SK-N-SH treated with all-trans-retinoic acid at 6 μM for 48 hours (cell line): ENCODE results near the gene CLPSL2.

Experiments
- ATAC-seq: fragments of 200-7000 bp; cut with Tn5 transposase; 3 replicates; pipeline ENCODE4 v1.9.1; 2020; ENCODE audit warnings: mild to moderate bottlenecking, moderate library complexity
- ARNTL ChIP-seq: fragments of 450-650 bp; formaldehyde crosslinking; IDR thresholded peaks from 2 replicates; pipeline ENCODE4 v1.5.0; 2020; ENCODE audit warnings: low read depth, mild to moderate bottlenecking, moderate library complexity, borderline replicate concordance
- CREB5 ChIP-seq: fragments of 250-450 bp; sonication (Bioruptor Pico); IDR thresholded peaks from 2 replicates; pipeline ENCODE4 v1.5.1; 2020; ENCODE audit warnings: low read depth, mild to moderate bottlenecking, moderate library complexity
- CSDC2 ChIP-seq: fragments of 250-450 bp; sonication (Bioruptor Pico); IDR thresholded peaks from 2 replicates; pipeline ENCODE4 v1.5.0; 2020; ENCODE audit warnings: mild to moderate bottlenecking, moderate library complexity
- CSRNP3 ChIP-seq: fragments of 250-450 bp; sonication (Bioruptor Pico); IDR thresholded peaks from 2 replicates; pipeline ENCODE4 v1.5.1; 2021; ENCODE audit warnings: mild to moderate bottlenecking, moderate library complexity
- ESRRG ChIP-seq: fragments of 250-450 bp; sonication (Bioruptor Pico); IDR thresholded peaks from 2 replicates; pipeline ENCODE4 v1.6.1; 2021; ENCODE audit warnings: mild to moderate bottlenecking
- GLIS3 ChIP-seq: fragments of 250-450 bp; sonication (Bioruptor Pico); IDR thresholded peaks from 2 replicates; pipeline ENCODE4 v1.5.0; 2020; ENCODE audit warnings: mild to moderate bottlenecking, moderate library complexity
- ISL1 ChIP-seq: fragments of 250-450 bp; sonication (Bioruptor Pico); IDR thresholded peaks from 2 replicates; pipeline ENCODE4 v2.1.2; 2022; ENCODE audit warnings: mild to moderate bottlenecking, moderate library complexity
- OSR1 ChIP-seq: fragments of 250-450 bp; sonication (Bioruptor Pico); IDR thresholded peaks from 2 replicates; pipeline ENCODE4 v1.8.0; 2022; ENCODE audit warnings: moderate library complexity, mild to moderate bottlenecking, inconsistent platforms
- PPARA ChIP-seq: fragments of 250-450 bp; sonication (Bioruptor Pico); IDR thresholded peaks from 2 replicates; pipeline ENCODE4 v1.5.0; 2020; ENCODE audit warnings: mild to moderate bottlenecking, borderline replicate concordance
- RARB ChIP-seq: fragments of 250-450 bp; sonication (Bioruptor Pico); IDR thresholded peaks from 2 replicates; pipeline ENCODE4 v1.8.0; 2021; ENCODE audit warnings: mild to moderate bottlenecking, moderate library complexity
- SNAI2 ChIP-seq: fragments of 250-450 bp; sonication (Bioruptor Pico); IDR thresholded peaks from 2 replicates; pipeline ENCODE4 v1.5.0; 2020; ENCODE audit warnings: mild to moderate bottlenecking, moderate library complexity
- TCF4 ChIP-seq: fragments of 250-450 bp; sonication (Bioruptor Pico); IDR thresholded peaks from 2 replicates; pipeline ENCODE4 v1.8.0; 2021; ENCODE audit warnings: mild to moderate bottlenecking, moderate library complexity, borderline replicate concordance
- TOX ChIP-seq: fragments of 250-450 bp; sonication (Bioruptor Pico); IDR thresholded peaks from 2 replicates; pipeline ENCODE4 v1.8.0; 2021; ENCODE audit warnings: mild to moderate bottlenecking, moderate library complexity, borderline replicate concordance
- ZC3H10 ChIP-seq: fragments of 250-450 bp; sonication (Bioruptor Pico); IDR thresholded peaks from 2 replicates; pipeline ENCODE4 v1.5.1; 2021; ENCODE audit warnings: mild to moderate bottlenecking, moderate library complexity
- ZFP3 ChIP-seq: fragments of 250-450 bp; sonication (Bioruptor Pico); IDR thresholded peaks from 2 replicates; pipeline ENCODE4 v1.5.0; 2020; ENCODE audit warnings: mild to moderate bottlenecking, moderate library complexity
- ZNF8 ChIP-seq: fragments of 450-650 bp; formaldehyde crosslinking; IDR thresholded peaks from 2 replicates; pipeline ENCODE4 v1.5.0; 2020; ENCODE audit warnings: mild to moderate bottlenecking, moderate library complexity
- TF ChIP-seq, protein P1 (sequence below): fragments of 250-450 bp; sonication (Bioruptor Pico); IDR thresholded peaks from 2 replicates; pipeline ENCODE4 v1.5.0; 2020; ENCODE audit warnings: mild to moderate bottlenecking, moderate library complexity

The CLPSL2 gene

GRCh38 chr6:35823601-35824000 is 47.2 kb downstream of the CLPSL2 start (continued):
- TF ChIP-seq SNAI2 (CRISPR knock-in tag) (no peak), CREB5 (CRISPR knock-in tag) (no peak), TOX (CRISPR knock-in tag) (no peak), ISL1 (CRISPR knock-in tag) (no peak), PPARA (CRISPR knock-in tag) (no peak), TCF4 (CRISPR knock-in tag) (no peak)
- TF ChIP-seq, protein P1, sequence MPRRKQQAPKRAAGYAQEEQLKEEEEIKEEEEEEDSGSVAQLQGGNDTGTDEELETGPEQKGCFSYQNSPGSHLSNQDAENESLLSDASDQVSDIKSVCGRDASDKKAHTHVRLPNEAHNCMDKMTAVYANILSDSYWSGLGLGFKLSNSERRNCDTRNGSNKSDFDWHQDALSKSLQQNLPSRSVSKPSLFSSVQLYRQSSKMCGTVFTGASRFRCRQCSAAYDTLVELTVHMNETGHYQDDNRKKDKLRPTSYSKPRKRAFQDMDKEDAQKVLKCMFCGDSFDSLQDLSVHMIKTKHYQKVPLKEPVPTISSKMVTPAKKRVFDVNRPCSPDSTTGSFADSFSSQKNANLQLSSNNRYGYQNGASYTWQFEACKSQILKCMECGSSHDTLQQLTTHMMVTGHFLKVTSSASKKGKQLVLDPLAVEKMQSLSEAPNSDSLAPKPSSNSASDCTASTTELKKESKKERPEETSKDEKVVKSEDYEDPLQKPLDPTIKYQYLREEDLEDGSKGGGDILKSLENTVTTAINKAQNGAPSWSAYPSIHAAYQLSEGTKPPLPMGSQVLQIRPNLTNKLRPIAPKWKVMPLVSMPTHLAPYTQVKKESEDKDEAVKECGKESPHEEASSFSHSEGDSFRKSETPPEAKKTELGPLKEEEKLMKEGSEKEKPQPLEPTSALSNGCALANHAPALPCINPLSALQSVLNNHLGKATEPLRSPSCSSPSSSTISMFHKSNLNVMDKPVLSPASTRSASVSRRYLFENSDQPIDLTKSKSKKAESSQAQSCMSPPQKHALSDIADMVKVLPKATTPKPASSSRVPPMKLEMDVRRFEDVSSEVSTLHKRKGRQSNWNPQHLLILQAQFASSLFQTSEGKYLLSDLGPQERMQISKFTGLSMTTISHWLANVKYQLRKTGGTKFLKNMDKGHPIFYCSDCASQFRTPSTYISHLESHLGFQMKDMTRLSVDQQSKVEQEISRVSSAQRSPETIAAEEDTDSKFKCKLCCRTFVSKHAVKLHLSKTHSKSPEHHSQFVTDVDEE (CRISPR knock-in tag), result no peak
- TF ChIP-seq, all 23 proteins: peak for 0

- TF ChIP-seq CSDC2 (CRISPR knock-in tag), result no peak
- TF ChIP-seq CSRNP3, result no peak
- TF ChIP-seq OSR1 (CRISPR knock-in tag), result no peak
- TF ChIP-seq ZC3H10 (CRISPR knock-in tag), result no peak
- TF ChIP-seq ESRRG (CRISPR knock-in tag), result no peak
- no peak for TF ChIP-seq RARB (CRISPR knock-in tag)
- no peak for TF ChIP-seq TOX (CRISPR knock-in tag)
- TF ChIP-seq ISL1 (CRISPR knock-in tag), result no peak
- TF ChIP-seq ZFP3, result no peak
- no peak for TF ChIP-seq ARNTL (CRISPR knock-in tag)
- TF ChIP-seq CREB5 (CRISPR knock-in tag), result no peak
- TF ChIP-seq ZNF8 (CRISPR knock-in tag), result no peak
- TF ChIP-seq GLIS3 (CRISPR knock-in tag), result no peak
- no peak for ATAC-seq
These were observed 48.3 kb downstream of the CLPSL2 start for GRCh38 chr6:35824552-35825192.
